Measurements from ENCODE around the gene SSTR3.
A peak's percentile ranks its signal among the peaks of the same experiment; 100 is the strongest.

The SSTR3 gene

DNA sequence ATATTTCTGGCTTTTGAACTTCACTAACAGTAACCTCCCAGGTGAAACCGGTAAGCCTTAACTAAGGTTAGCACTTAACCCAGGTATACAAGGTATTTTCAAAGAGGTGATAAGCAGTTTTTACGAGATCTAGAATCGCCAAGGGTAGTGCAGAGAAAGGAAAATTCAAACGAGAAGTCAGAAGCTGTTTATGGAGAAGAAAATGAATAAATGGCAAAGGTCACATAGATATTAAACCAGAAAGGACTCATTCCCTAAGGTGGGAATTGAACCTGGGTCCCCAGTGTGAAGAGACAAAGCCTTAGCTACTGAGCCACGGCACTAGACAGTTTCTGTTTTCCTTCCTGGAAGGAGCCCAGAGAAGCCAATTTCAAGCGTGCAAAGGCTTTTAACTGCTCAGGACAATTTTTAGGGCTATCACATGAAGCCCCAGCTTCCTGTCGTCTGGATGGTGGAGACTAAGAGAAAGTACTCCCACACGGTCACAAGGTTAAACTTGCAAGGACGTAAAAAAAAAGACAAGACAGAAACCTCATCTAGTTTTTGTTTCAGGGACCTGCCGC lies 18.6 kb downstream of the SSTR3 start:
- peak; percentile 33 for DNase-seq

DNA sequence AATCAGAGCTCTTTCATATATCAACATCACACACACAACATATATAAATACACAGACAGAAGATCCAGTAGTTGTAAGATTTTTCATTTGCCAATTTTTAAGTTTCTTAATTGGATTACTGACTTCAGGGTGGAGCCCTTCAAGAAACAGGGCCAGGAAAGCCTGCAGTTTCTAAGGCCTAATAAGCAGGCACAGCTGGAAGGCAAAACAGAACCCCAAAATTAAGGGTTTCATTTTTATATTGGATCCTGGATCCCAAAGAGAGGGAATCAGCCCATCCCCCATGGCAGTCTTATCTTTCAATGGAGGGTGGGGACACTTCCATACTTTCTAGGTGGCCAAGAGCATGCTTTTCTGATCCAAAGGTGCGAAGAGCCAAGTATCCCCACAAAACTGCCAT lies 19.5 kb downstream of the SSTR3 start:
- DNase-seq: no peak

DNA sequence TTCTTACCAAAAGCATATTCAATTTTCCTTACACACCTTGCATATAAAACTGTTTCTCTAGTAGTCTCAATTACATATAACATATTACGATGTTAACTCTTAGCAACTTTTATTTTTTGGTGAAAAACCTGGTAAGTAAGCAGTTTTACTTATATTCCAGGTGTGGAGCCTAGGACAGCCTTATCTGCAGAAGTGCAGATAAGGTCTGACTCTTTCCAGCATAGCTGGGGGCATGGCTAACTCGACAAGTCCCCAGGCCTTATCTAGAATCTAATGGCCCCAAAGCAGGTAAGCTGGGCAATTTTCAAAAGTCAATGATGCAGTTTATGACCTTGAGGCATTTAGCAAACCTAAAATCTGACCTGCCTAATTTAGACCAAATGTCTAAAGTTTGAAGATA lies 20.1 kb downstream of the SSTR3 start:
- DNase-seq: no peak

DNA sequence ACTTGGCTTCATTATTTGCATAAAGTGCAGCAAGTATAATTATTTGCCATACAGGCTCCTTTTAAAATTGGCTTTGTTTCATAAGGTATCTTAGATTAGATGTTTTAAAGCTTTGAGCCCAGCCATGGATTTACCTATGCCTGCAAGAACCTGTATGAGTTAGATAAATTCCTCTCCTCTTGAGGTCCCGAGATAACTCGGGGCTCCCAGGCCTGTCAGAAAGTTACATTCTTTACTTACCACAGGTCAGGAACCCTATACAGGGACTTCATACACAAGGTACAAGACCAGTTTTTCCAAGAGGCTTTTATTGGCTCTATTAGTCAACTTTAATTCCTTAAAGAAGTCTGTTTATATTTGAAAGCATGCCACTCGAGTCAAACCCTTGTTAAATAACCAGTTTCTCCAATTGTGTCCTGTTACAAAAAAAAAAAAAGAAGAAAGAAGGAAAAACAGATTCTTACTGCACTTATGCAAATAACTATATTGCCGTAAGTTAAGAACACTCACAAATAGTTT lies 22.0 kb downstream of the SSTR3 start:
- no peak for DNase-seq

DNA sequence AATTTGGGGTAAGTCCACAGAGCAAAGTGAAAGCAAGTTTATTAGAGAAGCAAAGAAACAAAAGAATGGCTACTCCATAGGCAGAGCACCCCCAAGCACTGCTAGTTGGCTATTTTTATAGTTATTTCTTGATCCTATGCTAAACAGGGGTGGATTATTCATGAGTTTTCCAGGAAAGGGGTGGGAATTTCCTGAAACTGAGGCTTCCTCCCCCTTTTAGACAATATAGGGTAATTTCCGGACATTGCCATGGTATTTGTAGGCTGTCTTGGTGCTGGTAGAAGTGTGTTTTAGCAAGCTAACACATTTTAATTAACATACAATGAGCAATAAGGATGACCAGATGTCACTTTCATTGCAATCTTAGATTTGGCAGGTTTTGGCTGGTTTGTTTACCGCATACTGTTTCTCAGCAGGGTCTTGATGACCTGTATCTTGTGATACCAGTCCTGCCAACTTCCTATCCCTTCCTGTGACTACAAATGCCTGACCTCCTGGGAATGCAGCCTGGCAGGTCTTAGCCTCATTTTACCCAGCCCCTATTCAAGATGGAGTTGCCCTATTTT lies 23.3 kb downstream of the SSTR3 start:
- DNase-seq: no peak

DNA sequence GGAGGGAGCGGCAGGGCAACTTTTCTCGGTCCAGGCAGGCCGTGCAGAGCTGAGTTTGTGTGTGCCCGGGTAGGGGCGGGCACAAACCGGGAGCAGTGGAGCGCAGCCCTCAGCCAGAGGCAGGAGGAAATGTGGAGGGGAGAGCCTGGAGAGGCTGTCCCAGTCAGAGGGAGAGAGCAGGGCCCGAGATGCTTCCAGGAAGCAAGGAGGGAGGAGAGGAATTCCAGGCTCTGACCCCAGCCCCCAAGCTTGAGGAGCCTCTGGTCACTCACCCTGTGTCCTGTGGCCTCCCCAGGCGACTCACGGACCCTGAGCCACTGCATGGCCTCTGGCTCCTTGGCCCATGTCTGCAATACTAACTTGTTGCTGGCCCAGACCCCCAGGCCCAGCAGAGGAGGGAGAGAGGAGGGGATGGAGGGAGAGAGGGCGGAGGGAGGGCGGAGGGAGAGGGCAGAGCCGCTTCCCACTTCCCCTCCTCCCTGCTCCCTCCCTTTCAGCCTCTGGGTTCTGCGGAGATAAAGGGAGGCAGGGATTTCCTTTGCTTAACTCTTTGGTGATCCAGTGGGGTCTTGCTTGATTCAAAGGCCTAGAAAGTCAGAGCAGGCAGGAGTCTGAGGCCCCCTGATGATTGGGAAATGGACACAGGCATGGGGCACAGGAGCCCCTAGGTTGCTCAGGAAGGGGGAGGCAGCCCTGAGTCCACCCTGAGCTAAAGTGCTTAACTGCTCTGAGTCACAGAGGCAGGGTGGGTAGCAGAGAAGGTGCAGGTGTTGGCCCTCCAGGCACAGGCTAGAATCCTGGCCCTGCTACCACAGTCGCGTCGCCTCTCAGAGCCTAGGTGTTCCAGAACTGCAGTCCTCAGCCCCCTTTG lies 24.2 kb downstream of the SSTR3 start, which contains the start of gene C1QTNF6:
Gene C1QTNF6 (minus strand): TSS at position 357 of the 871 bp plus-strand sequence. CDS start 34 bp downstream, at position 323.
- DNase-seq: no peak

DNA sequence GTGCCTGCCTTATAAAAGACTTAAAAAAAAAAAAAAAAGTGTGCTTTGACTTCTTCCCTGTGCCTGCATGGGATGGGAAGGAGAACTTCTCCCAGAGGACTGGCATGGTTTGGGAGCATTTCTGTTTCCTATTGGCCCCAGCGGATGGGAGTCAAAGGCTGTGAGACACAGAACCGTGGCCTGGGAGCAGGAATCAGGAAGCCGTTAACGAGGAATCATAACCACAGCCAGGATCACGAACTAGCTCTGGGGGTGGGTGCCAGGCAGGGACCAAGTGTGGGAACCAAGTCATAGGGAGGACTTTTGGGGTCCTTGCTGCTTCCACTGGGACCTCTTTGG lies 24.8 kb downstream of the SSTR3 start:
- DNase-seq: no peak

DNA sequence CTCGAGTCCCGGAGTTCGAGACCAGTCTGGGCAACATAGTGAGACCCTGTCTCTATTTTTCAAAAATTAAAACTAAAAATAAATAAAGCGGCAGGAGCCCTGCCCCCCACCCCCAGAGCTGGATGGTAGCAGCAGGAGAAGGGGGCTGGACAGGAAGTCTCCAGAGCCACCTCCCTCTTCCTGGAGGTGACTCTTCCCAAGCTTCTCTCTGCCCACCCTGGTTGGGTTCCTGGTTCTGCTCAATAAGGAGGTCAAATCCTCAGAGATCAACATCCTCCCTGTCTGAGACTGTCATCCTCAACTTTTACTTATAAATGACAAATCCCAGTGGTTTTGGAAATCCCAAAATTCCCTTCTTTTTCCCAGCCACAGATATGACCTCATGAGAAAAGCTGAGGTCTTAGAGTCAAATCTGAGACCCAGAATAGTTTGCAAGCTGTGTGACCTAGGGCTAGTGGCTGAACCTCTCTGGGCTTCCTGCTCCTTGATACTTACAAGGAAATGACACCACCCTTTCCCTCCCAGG lies 25.2 kb downstream of the SSTR3 start:
- DNase-seq: no peak

DNA sequence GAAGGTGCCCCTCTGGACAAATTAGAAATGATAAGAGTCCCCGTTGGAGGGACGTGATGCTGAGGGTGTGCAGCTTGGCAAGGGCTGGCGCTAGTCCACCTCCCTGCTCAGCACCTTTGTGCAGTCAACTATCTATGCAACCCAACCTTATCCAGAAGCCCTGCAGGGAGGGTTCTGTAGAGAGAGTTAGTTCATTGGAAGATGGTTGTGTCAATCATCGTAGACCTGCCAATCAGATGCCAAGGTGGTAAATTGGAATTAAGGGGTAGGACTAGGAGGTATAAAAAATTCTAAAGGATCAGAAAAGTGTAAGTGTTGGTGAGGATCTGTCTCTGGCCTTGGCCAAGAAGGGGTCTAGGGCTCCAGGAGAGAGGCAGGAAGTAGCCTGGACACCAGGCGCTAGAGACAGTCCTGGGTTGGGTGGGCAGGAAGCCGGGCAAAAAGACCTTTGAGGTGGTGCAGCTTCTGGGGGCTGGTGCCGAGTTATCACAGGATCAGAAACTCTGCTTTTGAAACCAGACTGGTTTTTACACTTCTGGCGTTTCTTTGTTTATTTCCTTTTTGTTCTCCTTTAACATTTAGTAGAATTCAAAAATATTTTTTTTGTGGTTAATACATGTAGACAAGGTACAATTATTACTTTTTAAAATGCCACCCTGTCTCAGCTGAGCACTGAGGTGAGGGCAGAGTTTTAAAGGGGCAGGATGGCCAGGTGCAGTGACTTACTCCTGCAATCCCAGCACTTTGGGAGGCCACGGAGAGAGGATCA lies 25.9 kb downstream of the SSTR3 start:
- DNase-seq: no peak

DNA sequence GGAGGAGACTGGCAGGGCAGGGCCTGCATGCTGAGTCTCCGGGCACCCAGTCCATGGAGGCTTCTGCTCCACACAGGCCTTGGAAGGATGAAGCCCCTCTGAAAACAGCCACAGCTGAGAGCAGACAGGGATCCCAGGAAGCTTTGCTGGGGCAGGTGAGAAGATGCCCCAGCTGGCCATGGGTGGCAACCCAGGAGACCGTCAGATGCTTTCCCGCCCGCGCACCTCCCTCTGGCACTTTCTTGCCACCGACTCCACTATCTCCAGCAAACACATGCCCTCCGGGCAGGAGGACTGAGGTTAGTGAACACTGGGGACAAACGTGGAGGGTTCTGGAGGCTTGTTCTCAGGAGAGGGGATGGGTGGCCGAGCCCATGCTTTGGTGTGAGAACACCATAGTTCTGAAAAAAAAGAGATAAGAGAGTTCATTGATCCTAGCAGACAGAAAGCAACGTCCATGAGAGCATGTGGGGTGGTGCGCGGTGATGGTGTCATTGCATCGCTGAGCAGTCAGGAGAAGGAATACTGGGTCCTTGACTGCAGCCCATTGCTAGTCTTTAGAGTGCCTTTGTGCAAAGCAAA lies 26.5 kb downstream of the SSTR3 start:
- DNase-seq: no peak

DNA sequence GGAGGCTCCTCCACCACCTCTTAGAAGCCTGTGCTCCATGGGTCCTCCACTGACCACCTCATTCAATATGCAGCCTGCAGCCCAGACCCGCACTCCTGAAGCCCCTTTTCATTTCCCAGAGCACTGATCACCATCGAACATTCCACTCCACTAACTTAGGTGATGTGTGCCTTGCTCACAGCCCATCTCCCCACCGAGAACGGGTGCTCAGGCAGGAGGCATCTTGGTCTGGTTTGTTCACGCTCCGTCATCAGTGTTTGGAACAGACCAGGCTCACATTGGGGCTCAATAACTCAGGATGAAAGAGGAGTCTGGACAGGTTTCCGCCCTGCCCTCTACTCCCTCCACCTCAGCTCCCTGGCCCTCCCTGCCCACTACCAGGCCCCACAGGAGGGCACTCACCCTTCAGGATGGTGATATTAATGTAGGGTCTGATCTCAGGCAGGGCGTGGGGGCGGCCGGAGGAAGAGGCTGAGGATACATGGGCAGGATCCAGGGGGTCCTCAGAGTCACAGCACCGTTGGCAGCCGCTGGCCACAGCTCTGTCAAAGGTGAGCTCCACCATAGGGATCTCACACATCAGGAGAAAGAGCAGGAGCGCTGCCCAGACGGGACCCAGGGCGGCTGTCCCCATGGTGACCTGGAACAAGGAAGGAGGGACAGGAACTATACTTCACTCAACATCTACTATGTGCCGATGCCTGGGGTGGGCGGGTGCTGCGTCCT lies 27.3 kb downstream of the SSTR3 start:
- no peak for DNase-seq

DNA sequence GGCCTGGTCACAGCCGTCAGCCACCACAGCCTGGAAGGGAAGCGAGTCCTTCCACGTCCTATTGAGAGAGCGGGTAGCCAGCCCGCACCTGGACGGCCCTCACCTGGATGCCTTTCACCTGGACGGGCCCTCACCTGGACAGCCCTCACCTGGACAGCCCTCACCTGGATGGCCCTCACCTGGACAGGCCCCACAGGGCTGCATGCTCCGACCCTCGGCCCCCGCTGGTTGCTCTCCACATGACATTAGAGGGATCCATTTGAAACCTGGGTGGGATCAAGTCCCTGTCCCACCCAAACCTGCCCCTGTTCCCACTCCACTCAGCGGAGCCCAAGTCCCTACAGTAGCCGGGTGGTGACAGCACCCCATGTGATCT lies 27.9 kb downstream of the SSTR3 start:
- DNase-seq: no peak

DNA sequence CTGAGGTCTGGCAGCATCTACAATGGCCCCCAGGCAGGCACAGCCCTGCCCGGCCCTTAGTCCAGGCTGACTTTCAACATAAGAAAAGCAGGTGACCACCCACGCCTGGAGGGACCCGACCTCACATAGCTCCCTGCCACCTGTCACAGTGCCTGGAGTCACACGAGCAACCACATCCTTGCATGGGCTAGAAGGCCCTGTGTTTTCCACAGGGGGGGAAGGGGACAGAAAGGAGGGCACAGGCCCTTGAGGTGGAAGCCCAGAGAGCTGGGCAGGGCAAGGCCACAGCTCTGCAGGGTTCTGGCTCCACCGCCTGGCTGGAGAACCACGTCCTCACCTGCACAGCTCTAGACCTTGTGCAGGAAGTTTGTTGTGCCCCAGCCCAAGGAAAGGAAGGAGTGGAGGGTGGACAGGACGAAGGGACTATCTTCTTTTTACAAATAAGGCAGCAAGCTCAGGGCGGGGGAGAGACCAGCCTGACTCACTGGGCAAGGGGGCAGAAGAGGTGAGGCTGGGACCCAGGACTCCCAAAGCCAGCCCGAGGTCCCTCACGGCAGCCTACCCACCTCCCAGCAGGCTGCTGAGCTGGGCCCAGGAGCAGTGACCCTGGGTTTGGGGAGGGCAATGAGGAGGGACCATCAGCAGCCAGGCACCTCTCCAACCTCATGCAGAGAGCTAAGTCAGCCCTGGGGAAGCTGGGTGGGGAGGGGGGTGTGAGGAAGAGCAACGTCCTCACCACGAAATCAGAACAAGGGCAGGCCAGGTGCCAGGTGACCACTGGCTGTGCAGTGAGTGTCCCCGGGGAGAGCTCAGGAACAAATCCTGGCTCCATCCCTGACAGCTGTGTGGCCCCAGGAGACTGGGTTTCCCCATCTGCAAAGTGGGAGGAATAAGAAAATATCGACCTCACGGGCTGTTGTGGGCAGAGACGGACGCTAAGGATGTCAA lies 28.6 kb downstream of the SSTR3 start:
- no peak for DNase-seq

DNA sequence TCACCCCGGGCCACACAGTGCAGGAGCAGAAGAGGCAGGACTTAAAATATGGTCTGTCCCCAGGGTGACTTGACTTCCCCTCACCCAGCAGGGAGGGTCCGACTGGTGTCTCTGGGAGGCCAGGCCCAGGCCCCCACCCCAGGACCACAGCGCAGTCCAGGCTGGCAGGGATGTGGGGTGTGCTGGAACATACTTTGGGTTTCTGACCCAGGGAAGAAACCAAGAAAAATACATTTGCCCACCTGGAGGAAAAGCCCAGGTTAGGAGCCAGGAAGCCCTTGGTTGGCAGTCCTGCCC lies 29.4 kb downstream of the SSTR3 start:
- no peak for DNase-seq

DNA sequence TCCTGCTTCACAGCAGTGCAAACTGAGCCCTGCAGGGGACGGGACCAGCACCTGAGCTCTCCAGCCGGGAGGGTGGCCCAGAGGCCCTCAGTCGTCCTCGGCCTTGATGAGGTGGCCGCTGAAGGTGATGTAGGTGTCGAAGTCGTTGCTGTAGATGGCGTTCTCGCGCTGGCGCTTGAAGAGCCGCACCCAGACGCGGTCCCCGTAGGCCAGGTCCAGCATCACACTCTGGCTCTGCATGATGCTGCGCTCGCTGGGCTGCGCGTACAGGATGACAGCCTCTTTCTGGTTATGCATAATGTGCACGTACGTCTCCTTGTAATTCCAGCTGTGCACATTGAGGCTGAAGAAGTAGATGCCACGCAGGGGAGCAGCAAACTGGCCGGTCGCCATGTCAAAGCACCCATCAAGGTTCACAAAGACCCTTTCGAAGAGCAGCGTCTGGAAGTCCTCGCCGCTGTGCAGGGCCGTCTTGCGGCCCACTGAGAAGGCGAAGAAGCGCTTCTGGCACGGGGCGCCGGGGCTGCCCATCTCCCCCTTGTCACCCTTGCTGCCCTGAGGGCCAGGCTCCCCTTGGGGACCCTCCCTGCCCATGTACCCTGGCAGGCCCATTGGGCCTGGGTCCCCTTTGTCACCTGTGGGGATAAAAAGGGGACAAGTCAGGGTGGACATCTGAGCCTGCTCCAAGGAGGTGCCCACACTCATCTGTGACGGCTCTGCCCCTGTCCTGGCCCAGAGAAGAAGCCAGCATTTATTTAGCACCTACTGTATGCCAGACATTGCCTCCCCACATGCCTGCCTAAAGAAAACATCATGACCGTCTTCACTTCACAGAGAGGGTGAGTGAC lies 30.0 kb downstream of the SSTR3 start:
- DNase-seq: no peak

DNA sequence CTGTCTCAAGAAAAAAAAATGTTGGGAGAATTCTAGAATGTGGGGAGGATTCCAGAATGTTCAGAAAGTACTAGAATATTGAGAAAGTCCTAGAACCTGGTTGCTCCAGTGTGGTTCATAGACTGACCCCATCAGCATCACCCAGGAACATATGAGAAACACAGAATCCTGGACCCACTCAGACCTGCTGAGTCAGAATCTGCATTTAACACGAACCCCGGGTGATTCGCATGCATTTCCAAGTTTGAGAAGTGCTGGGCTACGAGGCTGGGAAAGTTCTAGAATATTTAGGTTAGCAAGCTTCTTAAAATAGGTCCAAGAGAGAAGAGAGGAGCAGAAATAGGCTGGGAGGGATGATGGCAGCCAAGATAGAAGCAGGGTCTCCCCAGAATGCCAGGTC lies 30.6 kb downstream of the SSTR3 start:
- no peak for DNase-seq

DNA sequence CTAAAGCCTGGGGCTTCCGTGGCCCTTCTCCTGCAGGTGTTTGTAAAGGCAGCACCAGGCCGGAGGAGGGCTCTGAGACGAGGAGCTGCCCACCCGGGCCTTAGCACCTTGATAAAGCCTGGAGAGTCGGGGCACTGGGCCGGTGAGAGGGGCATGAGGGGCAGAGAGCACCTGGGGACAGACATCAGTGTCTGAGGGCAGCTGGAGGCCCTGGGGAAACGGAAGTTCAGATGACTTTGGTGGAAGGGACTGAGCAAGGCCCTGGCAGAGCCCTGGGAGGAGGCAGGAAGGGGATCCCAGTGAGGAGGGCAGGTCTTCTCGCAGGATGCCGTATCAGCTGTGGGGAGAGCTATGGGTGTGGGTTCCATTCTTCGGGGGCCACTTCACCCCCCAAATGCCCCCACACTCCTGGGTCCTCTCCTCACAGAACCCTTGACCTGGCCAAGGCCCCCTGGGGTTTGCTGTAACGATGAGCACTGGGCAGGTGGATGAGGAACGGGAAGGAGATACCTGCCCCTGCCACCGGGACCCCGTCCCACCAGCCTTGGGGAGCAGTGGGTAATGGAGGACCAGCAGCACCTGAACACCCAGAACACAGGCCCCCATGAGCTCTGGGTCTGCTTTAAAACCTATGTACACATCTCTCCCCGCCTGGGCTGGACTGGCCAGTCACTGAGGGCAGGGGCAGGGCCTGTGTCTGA lies 31.6 kb downstream of the SSTR3 start:
- DNase-seq: no peak

DNA sequence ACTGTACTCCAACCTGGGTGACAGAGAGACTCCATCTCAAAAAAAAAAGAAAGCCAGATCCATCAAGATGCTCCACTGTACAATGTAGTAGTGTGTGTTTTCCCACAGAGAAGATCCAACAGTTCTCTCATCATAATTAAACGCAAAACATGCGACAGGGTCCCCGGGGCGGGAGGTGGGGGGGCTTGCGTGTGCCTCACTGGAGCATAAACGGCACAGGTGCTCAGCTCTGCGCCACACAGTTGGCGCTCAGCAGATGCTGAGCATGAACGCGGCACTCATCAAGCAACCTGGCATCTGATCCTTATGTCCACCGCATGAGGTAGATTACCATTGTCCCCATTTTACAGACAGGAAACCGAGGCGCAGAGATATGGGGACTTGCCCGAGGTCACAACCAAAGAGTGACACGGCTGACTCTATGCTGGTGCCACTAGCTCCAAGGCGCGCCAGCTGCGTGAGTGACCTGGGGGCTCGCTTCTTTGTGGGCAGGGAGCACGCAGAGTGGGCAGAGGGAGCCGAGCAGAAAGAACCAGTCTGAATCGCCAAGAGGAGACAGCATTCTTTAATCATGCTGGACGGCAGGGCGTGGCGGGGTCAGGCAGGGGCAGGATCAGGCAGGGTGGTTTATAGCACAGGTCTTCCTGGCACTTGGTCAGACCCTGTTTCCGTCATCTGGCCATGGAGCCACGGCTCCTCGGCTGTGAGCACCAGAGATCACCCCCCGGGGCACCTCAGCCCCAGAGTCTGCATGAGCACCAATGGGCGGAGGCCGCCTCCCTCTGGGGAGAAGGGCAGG lies 32.5 kb downstream of the SSTR3 start:
- no peak for DNase-seq

DNA sequence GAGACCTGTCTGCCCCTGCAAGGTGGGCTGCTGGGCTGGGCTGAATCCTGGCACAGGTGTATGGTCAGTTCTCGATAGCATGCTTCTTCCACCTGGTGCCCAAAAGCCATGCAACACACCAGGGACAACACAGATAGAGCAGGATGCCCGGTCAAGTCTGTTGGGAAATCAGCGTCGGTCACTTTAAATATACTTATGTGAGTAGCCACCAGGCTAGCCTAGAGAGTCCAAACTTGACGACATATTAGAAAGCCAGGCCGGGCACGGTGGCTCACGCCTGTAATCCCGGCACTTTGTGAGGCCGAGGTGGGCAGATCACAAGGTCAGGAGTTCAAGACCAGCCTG lies 33.2 kb downstream of the SSTR3 start:
- no peak for DNase-seq
